Measurements from ENCODE around the gene CD83.

GRCh38 chr6:14162826-14163225 lies 45.3 kb downstream of the CD83 start:
- no peak for TF ChIP-seq CTCF (IDR thresholded peaks at IDR 0.05; ENCODE audit: insufficient read depth, low read length)
- no peak for TF ChIP-seq POLR2AphosphoS5 (IDR thresholded peaks at IDR 0.05; ENCODE audit: low read depth)
- no peak for TF ChIP-seq GABPA (IDR thresholded peaks at IDR 0.05; ENCODE audit: low read depth)
- no peak for TF ChIP-seq REST (IDR thresholded peaks at IDR 0.05; ENCODE audit: insufficient replicate concordance, low read depth)
- TF ChIP-seq SPI1 (IDR thresholded peaks at IDR 0.05; ENCODE audit: borderline replicate concordance, low read depth), result no peak
